Parathyroid adenoma (tissue), 2 donors: ENCODE results near the gene QSOX1.

ENCODE experiments used
- H2AFZ ChIP-seq: fragments of 300-600 bp; sonication (generic); one replicate; pipeline ENCODE4 v1.7.0; 2017; ENCODE audit warnings: antibody characterized with exemption, mild to moderate bottlenecking
- H3K27ac ChIP-seq: fragments of 300-600 bp; sonication (generic); one replicate; pipeline ENCODE4 v1.7.0; 2017
- H3K27me3 ChIP-seq: fragments of 300-600 bp; sonication (generic); one replicate; pipeline ENCODE4 v1.7.0; 2017; ENCODE audit warnings: low read length; ENCODE audit not compliant: control insufficient read depth, insufficient read depth
- H3K36me3 ChIP-seq: fragments of 300-600 bp; sonication (generic); one replicate; pipeline ENCODE4 v1.7.0; 2017; ENCODE audit warnings: low read length; ENCODE audit not compliant: control insufficient read depth, insufficient read depth
- H3K4me1 ChIP-seq: fragments of 300-600 bp; sonication (generic); one replicate; pipeline ENCODE4 v1.7.0; 2017; ENCODE audit warnings: control low read depth
- H3K4me2 ChIP-seq: fragments of 300-600 bp; sonication (generic); one replicate; pipeline ENCODE4 v1.7.0; 2017; ENCODE audit warnings: low read length
- H3K4me3 ChIP-seq: fragments of 300-600 bp; sonication (generic); one replicate; pipeline ENCODE4 v1.7.0; 2017; ENCODE audit warnings: low read depth, low read length
- H3K79me2 ChIP-seq: fragments of 300-600 bp; sonication (generic); one replicate; pipeline ENCODE4 v1.7.0; 2017; ENCODE audit warnings: control low read depth
- H3K9ac ChIP-seq: fragments of 300-600 bp; sonication (generic); one replicate; pipeline ENCODE4 v1.7.0; 2017; ENCODE audit warnings: mild to moderate bottlenecking
- H3K9me3 ChIP-seq: fragments of 300-600 bp; sonication (generic); one replicate; pipeline ENCODE4 v1.7.0; 2017; ENCODE audit warnings: low read length; ENCODE audit not compliant: control insufficient read depth
- TF ChIP-seq, protein P1 (sequence below): fragments of 300-600 bp; sonication (generic); IDR thresholded peaks from one replicate; pipeline ENCODE4 v1.7.0; 2017; ENCODE audit warnings: antibody characterized with exemption, mild to moderate bottlenecking
- donor health status: primary hyperparathyroidism.

The QSOX1 gene

DNA sequence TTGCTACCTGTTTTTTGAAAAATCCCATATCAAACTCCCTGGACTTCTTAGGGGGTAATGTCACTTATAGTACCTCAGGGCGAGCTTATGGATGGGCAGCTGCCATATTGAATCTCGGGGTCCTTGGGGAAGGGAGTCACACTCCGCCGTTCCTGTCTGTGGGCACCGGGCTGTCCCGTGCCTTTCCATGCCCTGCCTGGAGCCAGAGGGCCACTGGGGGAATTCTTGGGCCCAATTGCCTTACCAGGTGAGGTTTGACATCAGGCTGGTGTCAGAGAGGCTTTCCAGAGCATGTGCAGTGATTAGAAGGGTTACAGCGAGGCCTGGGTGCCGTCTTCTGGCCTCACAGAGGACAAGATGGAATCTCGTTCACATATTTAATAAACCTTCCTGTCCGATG is 28.8 kb downstream of the QSOX1 start:
- H3K4me1 ChIP-seq, result no peaks in the 10 kb centered on the region
- H3K9ac ChIP-seq, result no peak overlapping the region
- H2AFZ ChIP-seq, result no peak overlapping the region
- H3K9me3 ChIP-seq, result no peaks in the 10 kb centered on the region
- no peaks in the 10 kb centered on the region for H3K79me2 ChIP-seq
- H3K4me2 ChIP-seq, result no peak overlapping the region
- TF ChIP-seq, protein P1, sequence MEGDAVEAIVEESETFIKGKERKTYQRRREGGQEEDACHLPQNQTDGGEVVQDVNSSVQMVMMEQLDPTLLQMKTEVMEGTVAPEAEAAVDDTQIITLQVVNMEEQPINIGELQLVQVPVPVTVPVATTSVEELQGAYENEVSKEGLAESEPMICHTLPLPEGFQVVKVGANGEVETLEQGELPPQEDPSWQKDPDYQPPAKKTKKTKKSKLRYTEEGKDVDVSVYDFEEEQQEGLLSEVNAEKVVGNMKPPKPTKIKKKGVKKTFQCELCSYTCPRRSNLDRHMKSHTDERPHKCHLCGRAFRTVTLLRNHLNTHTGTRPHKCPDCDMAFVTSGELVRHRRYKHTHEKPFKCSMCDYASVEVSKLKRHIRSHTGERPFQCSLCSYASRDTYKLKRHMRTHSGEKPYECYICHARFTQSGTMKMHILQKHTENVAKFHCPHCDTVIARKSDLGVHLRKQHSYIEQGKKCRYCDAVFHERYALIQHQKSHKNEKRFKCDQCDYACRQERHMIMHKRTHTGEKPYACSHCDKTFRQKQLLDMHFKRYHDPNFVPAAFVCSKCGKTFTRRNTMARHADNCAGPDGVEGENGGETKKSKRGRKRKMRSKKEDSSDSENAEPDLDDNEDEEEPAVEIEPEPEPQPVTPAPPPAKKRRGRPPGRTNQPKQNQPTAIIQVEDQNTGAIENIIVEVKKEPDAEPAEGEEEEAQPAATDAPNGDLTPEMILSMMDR, result no peak
- no peak overlapping the region for H3K4me3 ChIP-seq
- H3K27me3 ChIP-seq, result no peaks in the 10 kb centered on the region
- H3K27ac ChIP-seq, result no peak overlapping the region
- H3K36me3 ChIP-seq, result no peaks in the 10 kb centered on the region

DNA sequence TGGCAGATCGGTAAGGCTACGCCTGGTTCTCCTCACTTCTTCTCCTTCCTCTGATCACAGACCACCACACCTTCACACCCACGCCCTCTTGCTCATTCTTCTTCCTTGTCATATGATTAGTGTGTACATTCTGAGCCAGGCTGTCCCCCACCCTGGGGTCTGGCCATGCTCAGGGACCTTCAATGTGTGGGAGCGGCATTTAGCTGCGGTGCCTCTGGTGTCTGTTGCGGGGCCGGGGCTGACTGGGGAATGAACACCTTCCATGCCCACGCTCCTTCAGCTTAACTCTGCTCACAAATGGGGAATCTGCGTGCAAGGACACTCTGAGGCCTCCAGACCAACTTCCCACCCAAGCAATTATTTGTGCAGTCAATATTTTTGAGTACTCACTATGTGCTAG is 29.4 kb downstream of the QSOX1 start:
- no peak overlapping the region for H3K27ac ChIP-seq
- TF ChIP-seq, protein P1, result no peak
- no peaks in the 10 kb centered on the region for H3K4me1 ChIP-seq
- no peaks in the 10 kb centered on the region for H3K9me3 ChIP-seq
- no peak overlapping the region for H3K4me2 ChIP-seq
- H3K9ac ChIP-seq, result no peak overlapping the region
- no peaks in the 10 kb centered on the region for H3K36me3 ChIP-seq
- H3K4me3 ChIP-seq, result no peak overlapping the region
- no peaks in the 10 kb centered on the region for H3K27me3 ChIP-seq
- no peaks in the 10 kb centered on the region for H3K79me2 ChIP-seq
- no peak overlapping the region for H2AFZ ChIP-seq

DNA sequence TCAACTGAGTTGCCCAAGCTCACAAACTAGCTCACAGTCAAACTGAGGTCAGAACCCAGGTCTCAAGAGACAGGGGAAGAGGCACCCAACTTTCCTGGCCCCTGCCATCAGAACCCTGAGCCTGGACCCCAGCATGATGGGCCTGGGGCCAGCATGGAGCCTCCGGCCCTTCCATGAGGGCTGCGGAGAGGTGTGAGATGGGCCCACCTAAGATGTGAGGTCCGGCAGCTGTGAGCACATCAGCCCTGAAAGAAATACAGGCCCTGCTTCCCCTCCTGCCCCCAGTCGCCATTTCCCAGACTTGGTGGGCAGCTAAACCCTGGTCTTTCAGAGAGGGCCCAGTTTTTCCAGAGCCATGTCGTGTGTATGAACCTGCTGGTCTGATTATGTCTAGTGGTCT is 30.6 kb downstream of the QSOX1 start:
- Histone ChIP-seq H3K9me3 (no peaks in the 10 kb centered on the region), H3K4me2 (no peak overlapping the region), H3K27ac (no peak overlapping the region), H3K36me3 (no peaks in the 10 kb centered on the region), H3K4me1 (no peaks in the 10 kb centered on the region), H3K79me2 (no peaks in the 10 kb centered on the region), H3K9ac (no peak overlapping the region), H3K4me3 (no peak overlapping the region), H3K27me3 (no peaks in the 10 kb centered on the region), H2AFZ (no peak overlapping the region)
- TF ChIP-seq, protein P1, result no peak

DNA sequence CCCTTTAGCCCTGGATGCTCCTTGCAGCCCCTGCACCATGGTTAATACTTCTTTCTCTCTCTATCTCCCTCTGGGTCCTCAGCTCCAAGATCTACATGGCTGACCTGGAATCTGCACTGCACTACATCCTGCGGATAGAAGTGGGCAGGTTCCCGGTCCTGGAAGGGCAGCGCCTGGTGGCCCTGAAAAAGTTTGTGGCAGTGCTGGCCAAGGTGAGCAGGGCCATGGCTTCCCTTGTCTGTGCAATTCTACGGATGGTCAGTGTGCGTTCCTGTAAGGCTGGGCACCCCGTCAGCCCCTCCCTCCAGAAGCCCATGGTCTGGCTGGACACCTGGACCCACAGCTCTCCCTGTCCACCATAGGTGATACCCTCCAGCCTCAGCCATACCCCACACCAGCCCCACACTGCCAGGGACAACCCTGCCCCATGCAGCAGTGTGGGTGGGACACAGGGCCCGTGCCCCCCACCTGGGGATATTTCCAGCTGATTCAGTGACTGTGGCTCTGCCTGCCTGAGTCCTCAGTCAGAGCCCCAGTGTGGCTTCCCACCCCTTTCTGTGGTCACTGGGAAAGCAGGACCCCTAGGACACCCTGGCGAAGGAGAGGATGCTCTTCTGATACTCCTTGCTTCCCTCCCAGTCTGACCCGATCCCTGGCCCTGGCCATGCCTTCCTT is 31.4 kb downstream of the QSOX1 start:
- H3K4me1 ChIP-seq, result no peaks in the 10 kb centered on the region
- no peaks in the 10 kb centered on the region for H3K36me3 ChIP-seq
- H3K4me2 ChIP-seq, result no peak overlapping the region
- H3K27ac ChIP-seq, result no peak overlapping the region
- no peak overlapping the region for H3K4me3 ChIP-seq
- H3K27me3 ChIP-seq, result no peaks in the 10 kb centered on the region
- H2AFZ ChIP-seq, result no peak overlapping the region
- H3K79me2 ChIP-seq, result no peaks in the 10 kb centered on the region
- TF ChIP-seq, protein P1, result no peak
- no peaks in the 10 kb centered on the region for H3K9me3 ChIP-seq
- H3K9ac ChIP-seq, result no peak overlapping the region

DNA sequence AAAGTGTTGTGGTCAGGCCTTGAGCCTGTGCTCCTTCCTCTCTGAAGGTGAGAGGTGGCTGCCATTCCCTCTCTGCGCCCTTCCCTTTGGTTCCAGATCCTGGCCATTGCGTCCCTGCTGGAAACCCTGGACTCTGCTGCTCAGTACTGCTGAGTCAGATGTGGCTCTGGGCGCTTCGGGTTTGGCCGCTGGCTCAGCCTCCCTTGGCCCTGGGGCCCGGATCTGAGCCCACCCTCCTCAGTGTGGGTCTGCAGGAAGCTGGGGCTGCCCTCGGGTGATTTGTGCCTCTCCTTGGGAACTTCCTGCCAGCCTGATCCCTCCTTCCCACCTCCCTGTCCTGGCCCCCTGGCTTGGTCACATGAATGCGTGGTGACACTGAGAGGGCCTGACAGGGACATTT is 32.2 kb downstream of the QSOX1 start:
- TF ChIP-seq, protein P1, result no peak
- Histone ChIP-seq H3K79me2 (no peaks in the 10 kb centered on the region), H3K4me3 (no peak overlapping the region), H3K27ac (no peak overlapping the region), H3K4me2 (no peak overlapping the region), H2AFZ (no peak overlapping the region), H3K9ac (no peak overlapping the region), H3K9me3 (no peaks in the 10 kb centered on the region), H3K27me3 (no peaks in the 10 kb centered on the region), H3K36me3 (no peaks in the 10 kb centered on the region), H3K4me1 (no peaks in the 10 kb centered on the region)
